Stimulated activated CD4-positive, alpha-beta T cell treated with anti-CD3 and anti-CD28 coated beads, Interleukin-1b, Interleukin-23, amount 100 ng/mL, for 24 hours (primary cell): ENCODE results near the gene HBE1.
"Not testable (repeated sequence)": the region's sequence is repeated elsewhere in the genome, so short reads cannot be mapped to it uniquely, and the experiment has no call there.

Experiments used
- DNase-seq, 4 experiments: peaks; one replicate each; pipeline ENCODE4 v3.0.0-alpha.2; 2020; ENCODE audit warnings: low read depth in 4 of 4, low spot score in 1 of 4

Gene HBE1

DNA sequence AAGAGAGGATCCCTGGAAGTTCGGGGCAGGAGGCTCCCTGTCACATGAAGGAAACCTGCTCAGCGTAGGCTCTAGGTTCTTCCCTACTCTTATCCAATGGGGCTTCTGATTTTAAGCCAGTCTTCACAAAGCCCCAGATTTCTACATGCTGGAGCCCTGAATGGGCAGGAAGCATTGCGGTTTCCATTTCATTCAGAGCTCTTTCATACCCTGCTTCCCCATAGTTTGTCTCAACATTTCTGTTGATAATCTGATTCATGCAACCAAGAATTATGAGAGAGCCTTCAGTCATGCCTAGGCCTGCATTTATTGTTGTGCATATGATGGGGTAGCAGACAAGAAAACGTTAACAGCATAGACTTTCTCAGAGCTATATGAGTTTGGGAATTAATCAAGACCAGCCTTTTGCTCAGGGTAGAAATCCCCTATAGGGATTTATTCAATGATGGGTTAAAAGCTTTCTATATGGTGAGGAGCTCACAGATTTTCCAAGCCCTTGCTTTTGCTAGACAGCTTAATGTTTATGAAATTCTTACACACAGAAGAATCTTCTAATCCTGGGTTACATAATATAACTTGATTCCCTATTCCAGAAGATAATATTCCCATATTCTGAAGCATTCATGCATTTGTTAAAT, 16.1 kb upstream of the HBE1 start:
- no peak for DNase-seq

DNA sequence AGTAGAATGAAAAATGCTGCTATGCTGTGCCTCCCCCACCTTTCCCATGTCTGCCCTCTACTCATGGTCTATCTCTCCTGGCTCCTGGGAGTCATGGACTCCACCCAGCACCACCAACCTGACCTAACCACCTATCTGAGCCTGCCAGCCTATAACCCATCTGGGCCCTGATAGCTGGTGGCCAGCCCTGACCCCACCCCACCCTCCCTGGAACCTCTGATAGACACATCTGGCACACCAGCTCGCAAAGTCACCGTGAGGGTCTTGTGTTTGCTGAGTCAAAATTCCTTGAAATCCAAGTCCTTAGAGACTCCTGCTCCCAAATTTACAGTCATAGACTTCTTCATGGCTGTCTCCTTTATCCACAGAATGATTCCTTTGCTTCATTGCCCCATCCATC, 14.9 kb upstream of the HBE1 start:
- no peak for DNase-seq

DNA sequence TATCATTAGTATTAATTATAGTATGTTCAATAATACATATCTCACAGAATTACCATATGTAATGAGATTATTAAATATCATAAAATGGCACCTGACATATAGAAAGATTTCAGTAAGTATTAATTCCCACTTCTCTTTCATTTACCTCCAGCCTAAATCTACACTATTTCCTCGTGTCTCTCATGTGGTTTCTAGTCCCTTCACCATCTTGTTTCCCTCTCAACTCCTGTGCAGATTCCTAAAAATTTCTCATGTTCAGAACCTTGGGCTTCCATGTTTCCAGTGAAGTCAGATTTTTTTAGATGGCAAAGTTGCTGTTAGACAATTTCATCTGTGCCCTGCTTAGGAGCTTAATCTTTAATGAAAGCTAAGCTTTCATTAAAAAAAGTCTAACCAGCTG, 14.1 kb upstream of the HBE1 start:
- DNase-seq, result no peak

DNA sequence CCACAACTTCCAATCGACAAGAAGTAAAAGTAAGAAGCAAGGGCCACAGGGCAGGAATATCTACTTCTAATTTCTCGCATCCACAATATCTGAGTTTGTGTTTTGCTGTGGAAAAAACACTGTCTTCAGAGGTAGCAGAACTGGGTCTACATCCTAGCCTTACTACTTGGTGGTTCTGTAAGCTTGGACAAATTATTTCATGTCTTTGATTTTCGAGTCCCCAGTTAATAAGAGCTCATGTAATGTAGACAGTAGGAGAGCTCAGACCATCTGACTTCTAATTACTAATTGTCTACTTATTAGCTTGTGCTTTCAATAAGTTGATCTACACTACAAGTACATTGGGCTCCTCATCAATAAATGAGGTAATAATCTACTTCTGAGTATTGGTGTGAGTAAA, 13.3 kb upstream of the HBE1 start:
- DNase-seq, result no peak

DNA sequence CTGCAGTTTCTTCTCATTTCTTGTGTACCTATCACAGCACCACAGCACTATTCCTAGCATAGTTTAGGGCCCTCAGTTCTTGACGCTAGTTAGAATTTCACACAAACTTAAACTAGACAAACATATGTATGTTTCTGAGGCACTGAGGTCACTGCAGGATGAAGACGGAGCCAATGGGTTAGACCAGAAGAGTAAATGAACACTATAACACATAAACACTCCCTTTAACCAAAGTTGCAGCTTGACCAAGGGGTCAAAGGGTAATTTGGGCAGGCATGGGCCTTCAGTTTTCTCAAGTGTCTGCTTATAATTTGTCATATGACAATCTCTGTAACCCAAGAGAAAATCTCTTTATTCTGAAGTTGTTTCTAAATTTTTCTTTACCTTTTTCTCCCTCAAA, 12.9 kb upstream of the HBE1 start:
- DNase-seq, result no peak

DNA sequence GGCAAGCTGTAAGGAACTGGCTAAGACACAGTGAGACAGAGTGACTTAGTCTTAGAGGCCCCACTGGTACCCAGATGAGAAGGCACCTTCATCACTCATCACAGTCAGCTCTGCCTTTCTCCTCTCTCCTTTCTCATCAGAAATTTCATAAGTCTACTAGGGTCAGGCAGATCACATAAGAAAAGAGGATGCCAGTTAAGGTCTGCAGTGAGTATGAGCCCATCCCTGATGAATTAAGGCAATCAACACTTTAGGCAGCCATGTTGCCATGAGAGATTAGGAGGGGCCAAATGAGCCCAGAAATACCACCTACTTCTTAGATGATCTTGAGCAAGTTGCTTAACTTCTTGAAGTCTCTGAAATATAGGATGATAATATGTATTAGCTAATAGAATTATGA, 11.9 kb upstream of the HBE1 start:
- DNase-seq, result no peak

DNA sequence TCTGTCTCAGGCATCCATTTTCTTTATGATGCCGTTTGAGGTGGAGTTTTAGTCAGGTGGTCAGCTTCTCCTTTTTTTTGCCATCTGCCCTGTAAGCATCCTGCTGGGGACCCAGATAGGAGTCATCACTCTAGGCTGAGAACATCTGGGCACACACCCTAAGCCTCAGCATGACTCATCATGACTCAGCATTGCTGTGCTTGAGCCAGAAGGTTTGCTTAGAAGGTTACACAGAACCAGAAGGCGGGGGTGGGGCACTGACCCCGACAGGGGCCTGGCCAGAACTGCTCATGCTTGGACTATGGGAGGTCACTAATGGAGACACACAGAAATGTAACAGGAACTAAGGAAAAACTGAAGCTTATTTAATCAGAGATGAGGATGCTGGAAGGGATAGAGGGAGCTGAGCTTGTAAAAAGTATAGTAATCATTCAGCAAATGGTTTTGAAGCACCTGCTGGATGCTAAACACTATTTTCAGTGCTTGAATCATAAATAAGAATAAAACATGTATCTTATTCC, 10.9 kb upstream of the HBE1 start:
- peak in 1 of 4 experiments; percentile 1 for DNase-seq

DNA sequence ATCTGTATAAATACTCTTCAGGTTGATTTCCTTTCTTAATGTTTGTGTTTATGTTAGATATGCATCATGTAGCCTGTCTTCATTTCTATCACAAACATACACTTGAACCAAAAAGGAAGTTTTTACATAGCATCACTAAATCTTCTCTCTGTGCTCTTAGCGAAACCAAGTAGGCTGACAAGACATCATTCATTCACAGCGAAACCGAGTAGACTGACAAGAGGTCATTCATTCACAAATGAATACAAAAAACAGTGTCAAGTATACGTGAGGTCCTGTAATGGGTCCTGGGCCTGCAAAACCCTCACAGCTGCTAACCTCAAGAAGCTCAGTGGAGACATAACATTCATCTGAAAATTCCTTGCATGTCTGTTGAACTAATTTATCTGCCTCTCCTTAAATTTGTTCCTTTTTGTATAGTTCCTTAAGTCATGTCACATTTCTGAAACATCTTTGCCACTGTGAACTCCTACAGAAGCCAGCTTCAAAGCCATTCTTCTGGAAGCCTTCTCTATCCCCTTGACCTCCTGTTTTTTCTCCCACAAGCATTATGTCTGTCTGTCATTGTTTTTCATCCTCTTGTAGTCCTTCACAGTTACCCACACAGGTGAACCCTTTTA, 9.8 kb upstream of the HBE1 start:
- no peak for DNase-seq

DNA sequence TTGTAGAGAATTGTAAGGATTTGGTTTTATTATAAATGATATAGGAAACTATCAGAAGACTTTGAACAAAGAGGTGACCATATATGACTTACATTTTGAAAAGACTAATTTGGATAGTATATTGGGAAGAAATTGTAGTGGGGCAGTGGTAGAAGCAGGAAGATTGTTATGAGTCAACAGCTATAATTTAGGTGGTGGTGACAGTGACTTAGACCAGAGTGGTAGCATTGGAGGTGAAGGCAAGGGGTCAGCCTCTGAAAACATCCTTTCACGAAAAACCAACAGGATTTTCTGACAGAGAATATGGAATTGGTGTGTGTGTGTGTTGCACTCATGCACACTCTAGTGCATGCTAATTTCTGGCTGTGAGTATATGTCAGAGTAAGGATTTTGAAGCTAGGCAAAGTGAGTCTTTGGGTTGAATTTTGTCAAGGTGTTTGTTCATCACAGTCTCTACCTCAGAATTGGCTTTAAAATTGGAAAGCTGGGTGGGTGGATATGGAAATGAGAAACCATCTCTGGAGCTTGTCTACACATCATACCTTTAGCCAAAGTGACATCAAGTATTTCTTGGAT, 8.2 kb upstream of the HBE1 start:
- DNase-seq, result no peak

DNA sequence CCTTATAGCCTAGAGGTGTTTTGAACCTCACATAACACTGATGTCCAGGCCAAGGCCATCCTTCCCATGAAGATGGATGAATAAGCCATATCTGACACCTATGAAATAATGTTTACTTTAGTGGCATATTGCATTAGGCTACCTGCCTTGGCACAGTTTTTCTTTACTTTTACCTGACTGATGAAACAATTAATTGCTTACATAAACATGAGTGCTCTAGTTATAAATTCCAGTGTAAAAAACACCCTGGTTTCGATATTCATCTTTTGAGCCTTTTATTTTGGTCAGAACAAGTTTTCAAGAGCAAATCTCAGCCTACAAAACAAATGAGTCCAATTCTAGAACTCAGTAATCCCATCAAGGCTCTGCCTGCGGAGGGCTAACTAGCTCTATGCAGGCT, 7.0 kb upstream of the HBE1 start:
- no peak for DNase-seq

DNA sequence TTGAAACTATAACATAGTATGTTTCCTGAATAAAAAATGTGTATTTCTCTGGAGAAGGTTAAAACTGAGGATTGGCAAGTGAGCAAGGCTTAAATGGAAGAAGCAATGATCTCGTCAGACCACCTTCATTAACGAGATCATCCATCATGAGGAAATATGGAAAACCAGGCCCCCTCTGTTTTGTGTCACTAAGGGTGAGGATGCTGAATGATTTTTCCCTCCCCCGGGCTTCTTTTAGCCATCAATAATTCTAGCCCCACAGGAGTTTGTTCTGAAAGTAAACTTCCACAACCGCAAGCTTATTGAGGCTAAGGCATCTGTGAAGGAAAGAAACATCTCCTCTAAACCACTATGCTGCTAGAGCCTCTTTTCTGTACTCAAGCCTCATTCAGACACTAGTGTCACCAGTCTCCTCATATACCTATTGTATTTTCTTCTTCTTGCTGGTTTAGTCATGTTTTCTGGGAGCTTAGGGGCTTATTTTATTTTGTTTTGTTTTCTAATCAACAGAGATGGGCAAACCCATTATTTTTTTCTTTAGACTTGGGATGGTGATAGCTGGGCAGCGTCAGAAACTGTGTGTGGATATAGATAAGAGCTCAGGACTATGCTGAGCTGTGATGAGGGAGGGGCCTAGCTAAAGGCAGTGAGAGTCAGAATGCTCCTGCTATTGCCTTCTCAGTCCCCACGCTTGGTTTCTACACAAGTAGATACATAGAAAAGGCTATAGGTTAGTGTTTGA, 5.8 kb upstream of the HBE1 start:
- no peak for DNase-seq

DNA sequence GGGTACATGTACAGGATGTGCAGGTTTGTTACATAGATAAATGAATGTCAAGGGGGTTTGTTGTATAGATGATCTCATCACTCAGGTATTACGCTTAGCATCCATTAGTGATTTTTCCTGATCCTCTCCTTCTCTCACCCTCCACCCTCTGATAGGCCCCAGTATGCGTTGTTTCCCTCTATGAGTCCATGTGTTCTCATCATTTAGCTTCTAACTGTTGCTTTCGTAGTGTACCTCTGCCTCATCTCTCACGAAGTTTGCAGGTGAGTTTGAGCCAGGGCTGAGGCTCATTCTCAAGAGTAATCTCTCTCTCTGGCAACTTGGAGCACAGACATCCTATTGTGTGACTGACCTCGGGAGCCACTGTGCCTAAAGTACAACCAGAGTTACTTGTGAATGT, 4.7 kb upstream of the HBE1 start:
- DNase-seq, result no peak

DNA sequence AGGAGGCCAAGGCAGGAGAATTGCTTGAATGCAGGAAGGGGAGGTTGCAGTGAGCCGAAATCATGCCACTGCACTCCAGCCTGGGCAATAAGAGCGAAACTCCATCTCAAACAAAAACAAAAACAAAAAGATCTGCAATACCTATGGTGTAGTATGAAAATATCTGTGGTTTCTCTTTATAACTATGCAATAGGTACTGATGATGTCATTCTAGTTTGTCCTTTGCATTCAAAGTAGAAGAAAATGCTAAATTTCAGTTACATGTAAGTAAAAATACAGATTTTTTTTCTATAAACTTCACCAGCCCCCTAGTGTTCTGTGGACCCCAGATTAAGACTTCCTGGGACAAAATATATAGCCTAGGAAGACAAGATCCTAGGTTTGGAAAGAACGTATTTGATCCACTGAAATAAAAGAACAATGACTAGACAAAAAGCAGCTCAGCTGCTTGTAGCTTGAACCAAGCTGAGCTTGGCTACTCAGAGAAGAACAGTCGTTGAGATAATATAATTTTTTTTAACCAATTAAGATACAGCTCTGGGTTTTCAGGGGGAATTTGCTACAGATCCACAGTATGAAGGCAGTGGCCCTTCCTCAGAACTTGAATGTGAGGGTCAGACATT, 2.8 kb upstream of the HBE1 start:
- DNase-seq, result no peak

DNA sequence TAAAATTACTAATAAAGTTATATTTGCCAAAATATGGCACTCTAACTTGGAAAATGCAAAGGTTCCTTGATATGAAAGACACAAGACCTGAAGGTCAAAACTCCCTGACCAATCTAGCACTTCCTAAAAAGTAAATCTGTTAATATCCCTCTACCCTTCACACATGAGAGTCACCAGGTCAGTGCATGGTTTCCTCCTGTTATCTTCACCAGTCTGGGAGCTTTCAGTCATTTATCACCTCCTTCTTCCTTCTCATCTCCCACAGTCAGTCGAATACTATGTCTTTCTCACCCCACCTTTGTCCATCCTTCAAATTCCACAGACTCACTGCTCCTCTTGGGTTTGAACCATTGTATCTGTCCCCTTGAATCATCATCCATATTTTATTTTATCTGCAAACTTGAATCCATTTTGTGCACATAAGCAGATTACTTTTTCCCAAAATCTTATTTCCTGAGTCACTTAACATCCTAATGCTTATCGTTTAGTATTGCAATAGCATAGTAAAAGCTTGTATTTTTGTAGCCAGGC, 2.6 kb downstream of the HBE1 start:
- no peak for DNase-seq

DNA sequence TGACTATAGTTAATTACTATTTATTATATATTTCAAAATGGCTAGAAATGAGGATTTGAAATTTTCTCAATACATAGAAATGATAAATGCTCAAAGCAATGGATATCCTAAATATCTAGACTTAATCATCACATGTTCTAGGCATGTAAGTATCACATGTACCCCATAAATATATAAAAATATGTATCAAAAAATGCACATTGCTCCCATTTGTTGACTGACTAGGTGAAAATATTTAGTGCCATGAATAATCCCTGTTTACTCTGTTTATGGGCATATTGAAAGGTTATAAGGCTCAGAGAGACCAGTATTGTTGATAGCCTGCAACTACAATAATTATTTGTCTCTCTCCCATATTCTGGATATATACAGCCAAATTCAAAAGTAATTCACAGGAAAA, 3.1 kb downstream of the HBE1 start:
- no peak for DNase-seq

DNA sequence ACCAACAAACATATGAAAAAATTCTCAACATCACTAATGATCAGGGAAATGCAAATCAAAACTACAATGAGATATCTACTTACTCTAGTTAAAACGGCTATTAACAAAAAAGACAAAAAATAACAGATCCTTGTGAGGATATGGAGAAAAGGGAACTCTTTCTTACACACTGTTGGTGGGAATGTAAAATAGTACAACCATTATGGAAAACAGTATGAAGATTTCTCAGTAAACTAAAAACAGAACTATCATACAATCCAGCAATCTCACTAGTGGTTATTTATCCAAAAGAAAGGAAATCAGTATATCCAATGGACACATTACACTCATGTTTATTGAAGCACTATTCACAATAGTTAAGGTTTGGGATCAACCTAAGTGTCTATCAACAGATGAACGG, 3.9 kb downstream of the HBE1 start:
- DNase-seq, result no peak

DNA sequence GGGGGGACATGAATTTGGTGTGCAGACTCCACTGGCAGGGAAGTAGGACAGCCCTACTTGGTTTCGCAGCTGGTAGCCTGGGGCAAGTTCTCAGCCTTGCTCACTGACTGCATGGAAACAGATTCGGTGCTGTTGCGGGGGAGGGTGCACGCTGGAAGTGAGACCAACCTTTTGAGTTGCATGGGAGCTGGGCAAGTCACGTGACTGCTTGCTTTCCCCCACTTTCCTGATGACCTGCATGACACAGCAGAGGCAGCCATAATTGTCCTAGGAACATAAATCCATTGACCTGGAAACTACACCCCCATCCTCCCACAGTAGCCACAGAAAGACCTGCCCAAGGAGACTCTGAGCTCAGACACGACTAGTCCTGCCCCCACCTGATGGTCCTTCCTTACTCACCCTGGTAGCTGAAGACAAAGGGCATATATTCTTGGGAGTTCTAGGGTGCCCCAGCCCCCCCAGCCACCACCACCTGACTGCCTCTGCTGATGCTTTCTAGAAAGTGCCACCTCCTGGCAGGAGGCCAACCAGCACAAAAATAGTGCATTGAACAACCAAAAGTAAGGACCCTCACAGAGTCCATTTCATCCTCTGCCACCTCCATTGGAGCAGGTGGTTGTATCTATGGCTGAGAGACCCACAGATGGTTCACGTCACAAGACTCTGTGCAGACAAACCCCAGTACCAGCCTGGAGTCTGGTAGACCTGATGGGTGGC, 11.0 kb downstream of the HBE1 start:
- no peak for DNase-seq

DNA sequence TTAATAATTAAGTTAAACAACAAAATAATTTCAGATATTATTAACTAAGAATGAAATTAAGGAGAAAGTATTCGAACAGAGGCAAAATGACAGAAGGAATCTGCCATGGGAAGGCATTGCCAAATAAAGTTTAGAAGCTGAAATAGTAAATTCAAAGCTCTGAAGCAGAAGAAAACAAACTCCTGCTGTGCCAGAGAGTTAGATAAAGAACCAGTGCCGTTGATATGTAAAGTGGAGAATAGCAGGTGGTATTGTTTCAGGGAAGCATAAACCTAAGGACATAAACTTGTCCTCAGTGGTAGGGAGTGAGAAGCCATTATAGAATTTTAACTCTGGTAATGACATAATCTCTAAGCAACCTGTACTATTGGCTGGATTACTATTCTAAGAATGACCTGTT, 12.4 kb downstream of the HBE1 start:
- no peak for DNase-seq

DNA sequence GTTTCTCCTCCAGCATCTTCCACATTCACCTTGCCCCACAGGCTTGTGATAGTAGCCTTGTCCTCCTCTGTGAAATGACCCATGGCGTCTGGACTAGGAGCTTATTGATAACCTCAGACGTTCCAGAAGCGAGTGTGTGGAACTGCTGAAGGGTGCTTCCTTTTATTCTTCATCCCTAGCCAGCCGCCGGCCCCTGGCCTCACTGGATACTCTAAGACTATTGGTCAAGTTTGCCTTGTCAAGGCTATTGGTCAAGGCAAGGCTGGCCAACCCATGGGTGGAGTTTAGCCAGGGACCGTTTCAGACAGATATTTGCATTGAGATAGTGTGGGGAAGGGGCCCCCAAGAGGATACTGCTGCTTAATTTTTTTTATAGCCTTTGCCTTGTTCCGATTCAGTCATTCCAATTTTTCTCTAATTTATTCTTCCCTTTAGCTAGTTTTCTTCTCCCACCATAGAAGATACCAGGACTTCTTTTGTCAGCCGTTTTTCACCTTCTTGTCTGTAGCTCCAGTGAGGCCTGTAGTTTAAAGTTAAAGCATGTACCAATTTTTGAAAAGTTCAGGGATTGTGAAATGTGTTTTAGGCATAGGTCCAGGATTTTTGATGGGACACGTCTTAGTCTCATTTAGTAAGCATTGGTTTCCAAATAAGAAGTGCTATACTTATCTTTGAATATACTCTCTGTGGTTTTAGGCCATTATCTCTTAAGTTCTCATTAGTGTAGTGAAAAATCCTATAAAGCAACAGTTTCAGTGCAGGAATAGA, 14.9 kb downstream of the HBE1 start, which contains the start of gene HBG2:
Gene HBG2 (minus strand): TSS at position 136 of the 768 bp plus-strand sequence. CDS start 53 bp downstream, at position 83.
- DNase-seq, result not testable (repeated sequence)

DNA sequence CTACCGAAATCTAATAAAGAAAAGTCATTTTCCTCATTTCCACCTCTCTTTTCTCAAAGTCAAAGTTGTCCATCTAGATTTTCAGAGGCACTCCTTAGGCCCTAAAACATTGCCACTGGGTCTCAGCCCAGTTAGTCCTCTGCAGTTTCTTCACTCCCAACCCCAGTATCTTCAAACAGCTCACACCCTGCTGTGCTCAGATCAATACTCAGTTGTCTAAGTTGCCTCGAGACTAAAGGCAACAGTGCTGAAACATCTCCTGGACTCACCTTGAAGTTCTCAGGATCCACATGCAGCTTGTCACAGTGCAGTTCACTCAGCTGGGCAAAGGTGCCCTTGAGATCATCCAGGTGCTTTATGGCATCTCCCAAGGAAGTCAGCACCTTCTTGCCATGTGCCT, 15.7 kb downstream of the HBE1 start:
- not testable (repeated sequence) for DNase-seq
